GM13977 (cell line): ENCODE data around the gene HMGB1.

Source experiments
- DNase-seq: peaks from one replicate; pipeline ENCODE4 v3.0.0; 2012; ENCODE audit warnings: low spot score
- CTCF ChIP-seq: IDR thresholded peaks from 2 replicates; pipeline ENCODE4 v1.5.1; 2012; ENCODE audit warnings: mild to moderate bottlenecking, control low read depth; ENCODE audit not compliant: insufficient read depth; ENCODE audit errors: extremely low read depth, missing control alignments
- in situ Hi-C: fragments of 300-500 bp; cut with MboI; formaldehyde crosslinking; loops from one replicate; pipeline ENCODE4 v1.12.0; 2022; ENCODE audit warnings: low sequenced_read_pairs, low pct_unique_long_range_greater_than_20kb, mixed read lengths, inconsistent platforms; ENCODE audit not compliant: unreplicated experiment

The HMGB1 gene

GRCh38 chr13:30481241-30481760 lies 15.6 kb upstream of the HMGB1 start:
- in situ Hi-C loops = no loop called here
- no peak for TF ChIP-seq CTCF

GRCh38 chr13:30480292-30480950 lies 14.7 kb upstream of the HMGB1 start:
- no peak for TF ChIP-seq CTCF
- in situ Hi-C loops = no loop called here
- DNase-seq = no peak

More at GRCh38 chr13:30481241-30481760, 15.6 kb upstream of the HMGB1 start:
- DNase-seq = no peak

GRCh38 chr13:30479883-30480219 lies 14.1 kb upstream of the HMGB1 start:
- DNase-seq = no peak
- in situ Hi-C loops = no loop called here
- no peak for TF ChIP-seq CTCF

GRCh38 chr13:30479154-30479882 lies 13.6 kb upstream of the HMGB1 start:
- no peak for DNase-seq
- no peak for TF ChIP-seq CTCF
- in situ Hi-C loops = no loop called here

- DNase-seq = peak; percentile 58
- in situ Hi-C loops = no loop called here
These were observed 11.8 kb upstream of the HMGB1 start for GRCh38 chr13:30477346-30478195.

More at GRCh38 chr13:30477346-30478195, 11.8 kb upstream of the HMGB1 start:
- no peak for TF ChIP-seq CTCF
